Stomach (tissue), 9 donors: ENCODE measurements around the gene PRSS22. TPM values are rescaled to one million over a fixed set of nuclear protein-coding genes. Genes with fewer than 3 reads are reported as not detected.

ENCODE experiments used
- DNase-seq, 2 donors: peaks; one replicate each; pipeline versions ENCODE4 v3.0.0 to v3.0.0-alpha.2; 2013 to 2019
- H3K27ac ChIP-seq, 5 donors: fragments of 200-600 bp in 4 of 5; sonication (generic) in 4 of 5; one replicate each; pipeline ENCODE4 v1.5.1; 2013 to 2019; ENCODE audit warnings: mild to moderate bottlenecking in 1 of 5, moderate library complexity in 1 of 5
- H3K27me3 ChIP-seq, 3 donors: fragments of 200-600 bp; sonication (generic); one replicate each; pipeline ENCODE4 v1.5.1; 2017 to 2019; ENCODE audit warnings: mixed run types in 1 of 3
- H3K36me3 ChIP-seq, 4 donors: fragments of 200-600 bp; sonication (generic); 1 replicate in 3 of 4; 2 replicates in 1 of 4; pipeline ENCODE4 v1.5.1; 2016 to 2019
- H3K4me1 ChIP-seq, 4 donors: fragments of 200-600 bp; sonication (generic); one replicate each; pipeline ENCODE4 v1.5.1; 2016 to 2019
- H3K4me3 ChIP-seq, 4 donors: fragments of 200-600 bp; sonication (generic) in 3 of 4; one replicate each; pipeline ENCODE4 v1.5.1; 2016 to 2019; ENCODE audit warnings: mild to moderate bottlenecking in 1 of 4
- H3K9me3 ChIP-seq, 4 donors: fragments of 200-600 bp; sonication (generic); one replicate each; pipeline ENCODE4 v1.5.1; 2016 to 2019
- CTCF ChIP-seq, 7 experiments: fragments of 450-650 bp in 4 of 7; fragments of 200-600 bp in 3 of 7; sonication (generic) in 3 of 7; IDR thresholded peaks; one replicate each; pipeline ENCODE4 v1.5.1; 2016 to 2019; ENCODE audit warnings: antibody characterized with exemption in 7 of 7, control low read depth in 2 of 7, mild to moderate bottlenecking in 1 of 7
- EP300 ChIP-seq: sonication (generic); formaldehyde crosslinking; IDR thresholded peaks from one replicate; pipeline ENCODE4 v1.6.1; 2017; ENCODE audit warnings: antibody characterized with exemption
- POLR2A ChIP-seq, 4 donors: fragments of 450-650 bp; IDR thresholded peaks; one replicate each; pipeline ENCODE4 v1.6.1; 2016; ENCODE audit warnings: antibody characterized with exemption in 4 of 4, control low read depth in 2 of 4, mild to moderate bottlenecking in 1 of 4, moderate library complexity in 1 of 4
- POLR2AphosphoS5 ChIP-seq, 3 donors: sonication (generic); formaldehyde crosslinking; IDR thresholded peaks; one replicate each; pipeline ENCODE4 v1.6.1; 2016; ENCODE audit warnings: antibody characterized with exemption in 3 of 3
- WGBS, 5 donors: extraction: QIAGEN DNeasy Blood & Tissue Kit in 3 of 5; methylation state at CpG; one replicate each; pipeline versions ENCODE4 v1.1.5 to v1.1.7; 2013 to 2018; 5-methylcytosine and 5-hydroxymethylcytosine counted together
- intact Hi-C: fragments of 100-400 bp; cut with DNase I; formaldehyde crosslinking; loops from one replicate; pipeline ENCODE4 v1.15.1; 2023; ENCODE audit warnings: low total_unique reads
- polyA plus RNA-seq, 3 donors: library from polyadenylated mRNA; stranded (reverse); fragments of 200-250 nt; gene quantifications; one replicate each; pipeline ENCODE4 v1.2.3, GENCODE V29; 2013
- total RNA-seq, 5 donors: library from RNA; depleted of rRNA; stranded (reverse); fragments of >200 nt; gene quantifications; one replicate each; pipeline versions ENCODE4 v1.1.0 to v1.2.3, GENCODE V29; 2014 to 2016
- donor health status: healthy with polysubstance abuse.
- donor health status: Bipolar disorder and iron deficiency.
- donor health status: healthy.

Gene PRSS22
- total and polyA plus RNA-seq, 8 donors = 1.8 to 62.2 (median 10.3) TPM; not detected in 1

DNA sequence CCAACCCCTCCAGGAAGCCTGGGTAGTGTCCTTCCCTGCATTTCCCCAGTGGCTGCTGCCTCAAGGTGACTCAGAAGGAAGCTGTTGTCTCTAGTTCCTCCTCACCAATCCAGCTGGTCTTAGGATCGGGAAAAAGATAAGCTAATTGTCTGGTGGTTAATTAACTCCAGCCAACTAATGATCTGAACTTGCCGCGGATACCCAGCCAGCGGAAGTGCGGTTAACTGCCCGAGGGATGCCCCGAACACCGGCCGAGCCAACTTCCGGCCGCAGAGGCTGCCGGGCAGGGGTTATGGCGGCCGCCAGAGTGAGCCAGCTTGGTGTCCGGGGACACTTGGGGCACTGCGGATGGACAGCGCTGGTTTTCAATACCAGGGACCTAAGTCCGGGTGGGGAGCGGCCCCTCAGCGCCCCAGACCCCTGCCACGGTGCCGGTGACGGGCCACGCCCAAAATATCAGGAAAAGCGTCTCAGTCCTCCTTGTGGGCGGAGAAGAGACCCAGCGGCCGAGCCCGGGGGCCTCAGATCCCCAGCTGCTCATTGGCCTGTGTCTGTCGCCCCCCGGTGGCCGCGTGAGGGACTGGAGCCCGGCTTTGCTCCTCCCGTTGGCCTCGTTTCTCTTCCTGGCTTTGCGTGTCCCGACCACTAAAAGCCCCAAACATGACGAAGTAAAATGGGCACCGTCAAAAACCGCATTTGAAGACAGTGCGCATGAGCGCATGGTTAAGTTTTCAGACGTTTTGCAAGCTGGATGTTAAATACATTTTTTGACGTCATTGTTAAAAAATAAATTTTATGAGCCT, 10.2 kb upstream of the PRSS22 start:
- no peak for TF ChIP-seq EP300
- TF ChIP-seq POLR2AphosphoS5 (IDR thresholded peaks at IDR 0.05) = peak; percentile 42 to 68 (median 55)
- TF ChIP-seq CTCF (IDR thresholded peaks at IDR 0.05) = peak in 5 of 7 experiments; percentile 94 to 99 (median 97)
- TF ChIP-seq POLR2A (IDR thresholded peaks at IDR 0.05) = peak in 1 of 4 donors; percentile 14
- Histone ChIP-seq H3K27ac (peak overlapping the region; percentile 93 to 95 (median 94)), H3K4me3 (peak overlapping the region; percentile 58 to 73 (median 60)), H3K9me3 (no peaks in the 10 kb centered on the region), H3K27me3 (peaks cover 0 to 14% (median 0%) of the 10 kb centered on the region in 3 donors), H3K4me1 (peaks cover 5 to 12% (median 9%) of the 10 kb centered on the region in 4 donors), H3K36me3 (no peaks in the 10 kb centered on the region)
- DNase-seq = peak; percentile 96 to 97
- intact Hi-C loops = loop anchor here (10.0 kb wide), 1 partner anchor 83 kb away; the partner anchor contains the start of gene PRSS33
- 0 to 1% (median 1%) methylated on average over 27 to 45 of the region's 45 CpGs for WGBS, 5 donors

GRCh38 chr16:2867661-2867986, 9.7 kb upstream of the PRSS22 start:
- H3K4me3 ChIP-seq = peak overlapping the region; percentile 58 to 73 (median 60)
- TF ChIP-seq POLR2AphosphoS5 (IDR thresholded peaks at IDR 0.05) = no peak
- intact Hi-C loops = loop anchor here (10.0 kb wide), 1 partner anchor 83 kb away; the partner anchor contains the start of gene PRSS33
- H3K9me3 ChIP-seq = no peaks in the 10 kb centered on the region
- H3K27me3 ChIP-seq = peaks cover 0 to 19% (median 0%) of the 10 kb centered on the region in 3 donors
- H3K36me3 ChIP-seq = no peaks in the 10 kb centered on the region
- DNase-seq = no peak
- 18 to 52% (median 35%) methylated on average over 8 of the region's 8 CpGs for WGBS, 5 donors
- H3K27ac ChIP-seq = peak overlapping the region; percentile 93 to 95 (median 94)
- peaks cover 5 to 12% (median 9%) of the 10 kb centered on the region in 4 donors for H3K4me1 ChIP-seq

DNA sequence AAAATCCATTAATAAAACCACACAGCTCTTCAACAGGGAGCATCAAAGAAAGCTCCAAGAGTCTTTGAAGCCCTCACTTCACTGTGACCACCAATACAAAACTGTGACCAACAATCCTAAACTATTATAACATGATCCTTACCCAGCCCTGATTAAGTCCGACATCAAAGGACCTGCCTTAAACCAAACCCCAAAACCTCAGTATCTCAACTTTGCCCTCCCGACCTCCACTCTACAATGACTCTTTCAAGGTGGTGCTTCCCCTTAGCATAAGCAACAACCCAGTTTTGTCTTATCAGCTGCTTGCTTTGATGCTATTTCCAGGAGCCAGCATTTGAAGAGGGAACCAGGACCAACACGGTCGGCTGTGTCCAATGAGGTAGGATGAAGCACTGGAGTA, 8.5 kb upstream of the PRSS22 start:
- intact Hi-C loops = loop anchor here (10.0 kb wide), 1 partner anchor 82 kb away; the partner anchor contains the start of gene PRSS33
- peaks cover 5 to 12% (median 9%) of the 10 kb centered on the region in 4 donors for H3K4me1 ChIP-seq
- peaks cover 0 to under 1% (median 0%) of the 10 kb centered on the region in 4 donors for H3K9me3 ChIP-seq
- H3K4me3 ChIP-seq = no peak overlapping the region
- H3K36me3 ChIP-seq = no peaks in the 10 kb centered on the region
- no peak for DNase-seq
- WGBS, 5 donors = 51 to 86% (median 60%) methylated on average over 4 of the region's 4 CpGs
- no peak for TF ChIP-seq EP300
- no peak for TF ChIP-seq POLR2A (IDR thresholded peaks at IDR 0.05)
- H3K27ac ChIP-seq = no peak overlapping the region
- H3K27me3 ChIP-seq = peaks cover 0 to 20% (median 0%) of the 10 kb centered on the region in 3 donors

DNA sequence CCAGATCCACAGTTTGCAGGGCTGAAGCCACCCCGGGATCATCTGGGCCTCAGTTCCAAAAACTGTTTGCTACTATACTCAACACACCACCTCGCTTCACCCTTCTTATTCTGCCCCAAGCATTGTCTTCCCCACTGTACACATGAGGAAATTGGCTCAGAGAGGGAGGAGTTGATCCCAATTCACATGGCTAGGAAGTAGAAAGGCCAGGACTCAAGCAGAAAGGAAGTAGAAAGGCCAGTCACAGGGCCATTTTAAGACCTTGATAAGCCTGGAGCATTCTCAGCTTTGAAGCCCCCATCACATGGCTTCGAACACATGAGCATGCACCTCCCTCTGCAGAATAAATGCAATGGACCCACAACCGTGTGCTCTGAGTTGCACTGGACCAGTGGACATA, 7.7 kb upstream of the PRSS22 start:
- H3K27ac ChIP-seq = no peak overlapping the region
- no peak for TF ChIP-seq CTCF (IDR thresholded peaks at IDR 0.05)
- no peak for TF ChIP-seq POLR2AphosphoS5 (IDR thresholded peaks at IDR 0.05)
- TF ChIP-seq POLR2A (IDR thresholded peaks at IDR 0.05) = no peak
- TF ChIP-seq EP300 = no peak
- H3K4me1 ChIP-seq = peaks cover 5 to 12% (median 9%) of the 10 kb centered on the region in 4 donors
- no peak overlapping the region for H3K4me3 ChIP-seq
- WGBS, 5 donors = 63 to 75% (median 71%) methylated on average over 4 of the region's 4 CpGs
- peaks cover 4 to 8% (median 6%) of the 10 kb centered on the region in 4 donors for H3K9me3 ChIP-seq
- no peak for DNase-seq
- intact Hi-C loops = loop anchor here (10.0 kb wide), 1 partner anchor 81 kb away; the partner anchor contains the start of gene PRSS33
- H3K27me3 ChIP-seq = peaks cover 0 to 24% (median 0%) of the 10 kb centered on the region in 3 donors
- no peaks in the 10 kb centered on the region for H3K36me3 ChIP-seq

GRCh38 chr16:2860826-2861567, 3.0 kb upstream of the PRSS22 start:
- Histone ChIP-seq H3K27me3 (peaks cover 4 to 65% (median 22%) of the 10 kb centered on the region in 3 donors), H3K4me3 (no peak overlapping the region), H3K27ac (no peak overlapping the region), H3K4me1 (peaks cover 0 to 23% (median 19%) of the 10 kb centered on the region in 4 donors), H3K9me3 (peaks cover 5 to 15% (median 7%) of the 10 kb centered on the region in 4 donors), H3K36me3 (no peaks in the 10 kb centered on the region)
- WGBS, 5 donors = 76 to 81% (median 79%) methylated on average over 7 to 8 of the region's 8 CpGs
- TF ChIP-seq POLR2AphosphoS5 (IDR thresholded peaks at IDR 0.05) = no peak
- TF ChIP-seq EP300 = no peak
- no peak for TF ChIP-seq POLR2A (IDR thresholded peaks at IDR 0.05)
- no peak for TF ChIP-seq CTCF (IDR thresholded peaks at IDR 0.05)
- DNase-seq = no peak
- intact Hi-C loops = loop anchor here (10.0 kb wide), 1 partner anchor 76 kb away; the partner anchor contains the start of gene PRSS33
